Pancreas (tissue), 10 donors: ENCODE measurements around the gene AURKAIP1. TPM values are rescaled to one million over a fixed set of nuclear protein-coding genes. Genes with fewer than 3 reads are reported as not detected.

Source experiments
- ATAC-seq, 4 donors: fragments of 200-7000 bp; cut with Tn5 transposase; one replicate each; pipeline versions ENCODE4 v1.8.0 to v1.9.1; 2020; ENCODE audit warnings: mild to moderate bottlenecking in 4 of 4, moderate library complexity in 4 of 4
- DNase-seq, 6 donors: peaks; one replicate each; pipeline ENCODE4 v3.0.0-alpha.2; 2020
- FAIRE-seq: peaks from 2 replicates; lab custom pipeline; 2012; peaks lifted over from hg19 to GRCh38; lab: Jason Lieb, UNC
- H3K27ac ChIP-seq, 4 donors: fragments of 200-600 bp; sonication (generic); 1 replicate in 3 of 4; 2 replicates in 1 of 4; pipeline versions ENCODE4 v1.5.0 to v1.8.0; 2020
- H3K27me3 ChIP-seq, 4 donors: fragments of 200-600 bp; one replicate each; pipeline ENCODE4 v1.8.0; 2021
- H3K36me3 ChIP-seq, 3 donors: fragments of 200-600 bp; sonication (generic) in 1 of 3; one replicate each; pipeline versions ENCODE4 v1.5.0 to v1.8.0; 2020 to 2021
- H3K4me1 ChIP-seq, 3 donors: fragments of 200-600 bp; one replicate each; pipeline ENCODE4 v1.8.0; 2021
- H3K4me3 ChIP-seq, 4 donors: fragments of 200-600 bp; sonication (generic) in 2 of 4; one replicate each; pipeline versions ENCODE4 v1.5.0 to v1.8.0; 2020 to 2021
- H3K9me3 ChIP-seq, 4 donors: fragments of 200-600 bp; one replicate each; pipeline ENCODE4 v1.8.0; 2021
- CTCF ChIP-seq, 4 donors: fragments of 200-600 bp; sonication (generic) in 3 of 4; IDR thresholded peaks; one replicate each; pipeline versions ENCODE4 v1.5.0 to v1.8.0; 2021; ENCODE audit warnings: antibody characterized with exemption in 4 of 4
- WGBS, 2 donors: extraction: QIAGEN DNeasy Blood & Tissue Kit; methylation state at CpG; one replicate each; pipeline ENCODE4 v1.1.7; 2013; 5-methylcytosine and 5-hydroxymethylcytosine counted together
- intact Hi-C, 3 donors: fragments of 100-400 bp; cut with DNase I; formaldehyde crosslinking; loops; one replicate each; pipeline versions ENCODE4 v1.11.1 to v1.14.2; 2022
- polyA plus RNA-seq, 2 donors: library from polyadenylated mRNA; stranded (reverse); fragments of 200-250 nt; gene quantifications; one replicate each; pipeline ENCODE4 v1.2.3, GENCODE V29; 2013
- total RNA-seq, 6 donors: library from RNA; stranded (reverse); fragmentation: NEBNext Ultra II Directional in 4 of 6; extraction: Animal tissue kit (Norgen Biotek cat#: 25700) in 4 of 6; gene quantifications; one replicate each; pipeline versions ENCODE4 v1.2.1 to v1.2.4, GENCODE V29; 2021 to 2023
- donor health status: healthy with polysubstance abuse.
- donor health status: DM: no; HTN: no; CAD: no; lungs with moderate emphysema.
- donor health status: DM: no; HTN: no; CAD: no.
- donor health status: control.
- donor health status: control.
- donor health status: Bipolar disorder and iron deficiency.
- donor health status: DM: yes; HTN: yes; CAD: no.
- donor health status: DM: no; HTN: no; CAD: no.
- donor health status: DM: no; HTN: no; CAD: no.
- donor health status: DM: yes; HTN: yes; CAD: no.

The AURKAIP1 gene
- total RNA-seq (10 to 100 TPM; 52.8 to 83.8 (median 57.7) TPM), polyA plus RNA-seq (100 to 1,000 TPM; 150 to 161 TPM)

GRCh38 chr1:1374929-1375662 lies at the start of gene AURKAIP1:
AURKAIP1 (minus strand) TSS chr1:1375207; CDS start chr1:1374756, 451 bp downstream.
- H3K4me3 ChIP-seq, result peak within 1 kb of the TSS; percentile 95 to 100 (median 96)
- H3K36me3 ChIP-seq, result no peaks in the 10 kb centered on the region
- intact Hi-C loops, result no loop called here
- peak in 1 of 4 donors; percentile 20 for TF ChIP-seq CTCF (IDR thresholded peaks at IDR 0.05)
- WGBS, 2 donors, result 1% methylated on average over 82 to 85 of the region's 85 CpGs
- peaks cover 6 to 26% (median 13%) of the 10 kb centered on the region in 3 donors for H3K4me1 ChIP-seq
- DNase-seq (peak; percentile 96 to 99 (median 99)), ATAC-seq (peak; percentile 90 to 96 (median 92)), FAIRE-seq (peak; percentile 98)
- H3K9me3 ChIP-seq, result no peaks in the 10 kb centered on the region
- no peaks in the 10 kb centered on the region for H3K27me3 ChIP-seq
- H3K27ac ChIP-seq, result peak within 1 kb of the TSS; percentile 87 to 93 (median 92)

- 88 to 90% methylated on average over 15 of the region's 15 CpGs for WGBS, 2 donors
These were observed 49.7 kb upstream of the AURKAIP1 start for GRCh38 chr1:1424707-1425106.

GRCh38 chr1:1423245-1423597 lies 48.2 kb upstream of the AURKAIP1 start:
- H3K9me3 ChIP-seq, result no peaks in the 10 kb centered on the region
- H3K36me3 ChIP-seq, result no peaks in the 10 kb centered on the region
- ATAC-seq, result no peak
- intact Hi-C loops, result no loop called here
- TF ChIP-seq CTCF (IDR thresholded peaks at IDR 0.05), result no peak
- WGBS, 2 donors, result 87 to 93% methylated on average over 7 of the region's 7 CpGs
- DNase-seq, result no peak
- H3K27me3 ChIP-seq, result no peaks in the 10 kb centered on the region
- H3K27ac ChIP-seq, result no peak overlapping the region
- no peak overlapping the region for H3K4me3 ChIP-seq
- no peak for FAIRE-seq
- peaks cover 0 to 11% (median 2%) of the 10 kb centered on the region in 3 donors for H3K4me1 ChIP-seq

More at GRCh38 chr1:1424707-1425106, 49.7 kb upstream of the AURKAIP1 start:
- FAIRE-seq (no peak), ATAC-seq (no peak), DNase-seq (peak in 1 of 6 donors; percentile 17)
- H3K27me3 ChIP-seq, result no peaks in the 10 kb centered on the region
- H3K4me1 ChIP-seq, result peaks cover 3 to 8% (median 6%) of the 10 kb centered on the region in 3 donors
- TF ChIP-seq CTCF (IDR thresholded peaks at IDR 0.05), result no peak
- intact Hi-C loops, result no loop called here
- no peak overlapping the region for H3K4me3 ChIP-seq
- H3K27ac ChIP-seq, result no peak overlapping the region
- H3K9me3 ChIP-seq, result no peaks in the 10 kb centered on the region
- H3K36me3 ChIP-seq, result no peaks in the 10 kb centered on the region

- Histone ChIP-seq H3K36me3 (no peaks in the 10 kb centered on the region), H3K9me3 (no peaks in the 10 kb centered on the region), H3K27me3 (no peaks in the 10 kb centered on the region), H3K4me1 (peaks cover 0 to 14% (median 4%) of the 10 kb centered on the region in 3 donors), H3K27ac (no peak overlapping the region), H3K4me3 (no peak overlapping the region)
- FAIRE-seq, result no peak
- intact Hi-C loops, result no loop called here
- no peak for ATAC-seq
- TF ChIP-seq CTCF (IDR thresholded peaks at IDR 0.05), result no peak
- DNase-seq, result peak in 2 of 6 donors; percentile 12 to 53
- WGBS, 2 donors, result 79% methylated on average over 29 of the region's 29 CpGs
These were observed 47.6 kb upstream of the AURKAIP1 start for GRCh38 chr1:1422465-1423244.
